HCT116 (cell line): ENCODE results near the gene DHRSX. TPM values are rescaled to one million over a fixed set of nuclear protein-coding genes. Genes with fewer than 3 reads are reported as not detected.

Experiments used
- ATAC-seq: fragments of 200-7000 bp; cut with Tn5 transposase; 2 replicates; pipeline ENCODE4 v1.9.1; 2020; ENCODE audit warnings: mild to moderate bottlenecking, moderate library complexity
- Bru-seq: library from RNA; stranded (reverse); fragments of 400-500 nt; gene quantifications from one replicate; lab custom pipeline; 2021; lab: Mats Ljungman, UMichigan
- BruChase-seq, 2 experiments: library from RNA; stranded (reverse); fragments of 400-500 nt; gene quantifications; one replicate each; lab custom pipeline; 2021; lab: Mats Ljungman, UMichigan
- BruUV-seq: library from RNA; stranded (reverse); fragments of 400-500 nt; replicated peaks from 2 replicates; lab custom pipeline; 2021; lab: Mats Ljungman, UMichigan
- CTCF ChIA-PET: fragments of 300-600 bp; sonication (Branson Sonifier 250); formaldehyde crosslinking; loops from one replicate; lab custom pipeline; 2021; ENCODE audit warnings: antibody characterized with exemption; lab: Charles Lee
- POLR2A ChIA-PET: fragments of 300-600, 350-600 bp; sonication (Branson Sonifier 250); formaldehyde crosslinking; loops from one replicate; lab custom pipeline; 2021; ENCODE audit warnings: antibody characterized with exemption; lab: Charles Lee
- RAD21 ChIA-PET, 2 experiments: fragments of 300-600 bp; sonication (Branson Sonifier 250); formaldehyde crosslinking; loops; one replicate each; lab custom pipeline; 2023; ENCODE audit warnings: low total read pairs in 2 of 2; ENCODE audit not compliant: uncharacterized antibody in 2 of 2, unreplicated experiment in 2 of 2, low non-redundant PET in 1 of 2; lab: Charles Lee
- DNase-seq: peaks from one replicate; pipeline ENCODE4 v3.0.0-alpha.2; 2010; ENCODE audit warnings: low read depth, low spot score
- H2AFZ ChIP-seq: fragments of 200-600 bp; shearing (Covaris generic), sonication (generic); 2 replicates; pipeline ENCODE4 v1.6.1; 2017; ENCODE audit warnings: low read depth, mixed run types, mixed read lengths, antibody characterized with exemption, low read length; ENCODE audit not compliant: poor library complexity, severe bottlenecking
- H3K27ac ChIP-seq: 2 replicates; pipeline ENCODE4 v1.5.1; 2012; ENCODE audit warnings: low read depth, low read length
- H3K27me3 ChIP-seq: fragments of 200-600 bp; sonication (generic); 2 replicates; pipeline ENCODE4 v1.6.1; 2016; ENCODE audit warnings: mixed run types, low read length, mixed read lengths; ENCODE audit not compliant: insufficient read depth
- H3K36me3 ChIP-seq, 2 experiments: fragments of 200-500 bp in 1 of 2; fragments of 200-600 bp in 1 of 2; sonication (Bioruptor generic) in 1 of 2; sonication (generic) in 1 of 2; 2 replicates each; pipeline versions ENCODE4 v1.5.1 to v1.6.1; 2014 to 2016; ENCODE audit warnings: low read length in 2 of 2, inconsistent platforms in 1 of 2, mixed read lengths in 1 of 2, mixed run types in 1 of 2; ENCODE audit not compliant: insufficient read depth in 2 of 2, control insufficient read depth in 1 of 2
- H3K4me1 ChIP-seq, 2 experiments: fragments of 200-600 bp in 1 of 2; sonication (generic) in 1 of 2; 2 replicates each; pipeline versions ENCODE4 v1.5.1 to v1.6.1; 2012 to 2017; ENCODE audit warnings: low read length in 2 of 2, inconsistent platforms in 1 of 2, mild to moderate bottlenecking in 1 of 2, mixed read lengths in 1 of 2, mixed run types in 1 of 2, moderate library complexity in 1 of 2; ENCODE audit not compliant: insufficient read depth in 2 of 2, control insufficient read depth in 1 of 2
- H3K4me2 ChIP-seq: fragments of 200-600 bp; sonication (generic); 2 replicates; pipeline ENCODE4 v1.6.1; 2017; ENCODE audit warnings: mixed run types, low read length, mixed read lengths
- H3K4me3 ChIP-seq, 2 experiments: fragments of 200-600 bp in 1 of 2; sonication (generic) in 1 of 2; replicated peaks in 1 of 2; 2 replicates each; pipeline ENCODE4 v1.5.1; 2011 to 2016; ENCODE audit warnings: low read length in 2 of 2, control low read depth in 1 of 2, low read depth in 1 of 2, mild to moderate bottlenecking in 1 of 2, mixed read lengths in 1 of 2, mixed run types in 1 of 2
- H3K79me2 ChIP-seq: fragments of 200-600 bp; sonication (generic); 2 replicates; pipeline ENCODE4 v1.6.1; 2017; ENCODE audit warnings: mild to moderate bottlenecking, mixed run types, low read length, moderate library complexity, mixed read lengths; ENCODE audit not compliant: insufficient read depth
- H3K9ac ChIP-seq: fragments of 200-600 bp; sonication (generic); 2 replicates; pipeline ENCODE4 v1.6.1; 2016; ENCODE audit warnings: low read length, mixed read lengths
- H3K9me2 ChIP-seq: fragments of 200-600 bp; sonication (generic), shearing (Covaris generic); 2 replicates; pipeline ENCODE4 v1.6.1; 2017; ENCODE audit warnings: mixed run types, mild to moderate bottlenecking, moderate library complexity; ENCODE audit not compliant: insufficient read depth
- H3K9me3 ChIP-seq, 2 experiments: fragments of 200-500 bp in 1 of 2; fragments of 200-600 bp in 1 of 2; sonication (Bioruptor generic) in 1 of 2; sonication (generic) in 1 of 2; 2 replicates each; pipeline ENCODE4 v1.6.1; 2014 to 2017; ENCODE audit warnings: low read length in 2 of 2, mixed read lengths in 2 of 2, inconsistent platforms in 1 of 2, low read depth in 1 of 2, mild to moderate bottlenecking in 1 of 2, mixed run types in 1 of 2, moderate library complexity in 1 of 2; ENCODE audit not compliant: control insufficient read depth in 1 of 2, insufficient read depth in 1 of 2
- H4K20me1 ChIP-seq: fragments of 200-600 bp; sonication (generic), shearing (Covaris generic); 2 replicates; pipeline ENCODE4 v1.6.1; 2017; ENCODE audit warnings: mixed run types, mild to moderate bottlenecking, moderate library complexity; ENCODE audit not compliant: insufficient read depth
- ATF3 ChIP-seq: IDR thresholded peaks from 2 replicates; pipeline ENCODE4 v1.6.1; 2012
- CEBPB ChIP-seq: IDR thresholded peaks from 2 replicates; pipeline ENCODE4 v1.6.1; 2012; ENCODE audit warnings: low read depth
- CTCF ChIP-seq, 3 experiments: fragments of 200-600 bp in 1 of 3; sonication (generic) in 1 of 3; IDR thresholded peaks in 2 of 3; conservative IDR thresholded peaks in 1 of 3; 2 replicates each; pipeline ENCODE4 v1.5.1; 2012 to 2017; ENCODE audit warnings: low read depth in 2 of 3, low read length in 2 of 3, antibody characterized with exemption in 1 of 3, borderline replicate concordance in 1 of 3, control low read depth in 1 of 3, mild to moderate bottlenecking in 1 of 3, mixed read lengths in 1 of 3, mixed run types in 1 of 3, moderate library complexity in 1 of 3; ENCODE audit not compliant: insufficient read depth in 1 of 3
- EGR1 ChIP-seq: IDR thresholded peaks from 2 replicates; pipeline ENCODE4 v1.6.1; 2012; ENCODE audit warnings: low read depth
- ELF1 ChIP-seq: IDR thresholded peaks from 2 replicates; pipeline ENCODE4 v1.6.1; 2012; ENCODE audit warnings: low read depth, borderline replicate concordance
- EZH2phosphoT487 ChIP-seq: fragments of 200-600 bp; IDR thresholded peaks from 2 replicates; pipeline ENCODE4 v1.6.1; 2018; ENCODE audit warnings: antibody characterized with exemption, borderline replicate concordance
- FOSL1 ChIP-seq: IDR thresholded peaks from 2 replicates; pipeline ENCODE4 v1.6.1; 2012; ENCODE audit warnings: low read depth
- JUND ChIP-seq: IDR thresholded peaks from 2 replicates; pipeline ENCODE4 v1.6.1; 2012
- POLR2A ChIP-seq: IDR thresholded peaks from 2 replicates; pipeline ENCODE4 v1.7.0; 2011; ENCODE audit warnings: borderline replicate concordance; ENCODE audit not compliant: insufficient read depth, insufficient read length; ENCODE audit errors: extremely low read depth
- POLR2AphosphoS5 ChIP-seq: IDR thresholded peaks from 2 replicates; pipeline ENCODE4 v1.6.1; 2011; ENCODE audit warnings: mild to moderate bottlenecking, low read depth, low read length, moderate library complexity
- RAD21 ChIP-seq: IDR thresholded peaks from 2 replicates; pipeline ENCODE4 v1.6.1; 2012; ENCODE audit warnings: low read depth, mild to moderate bottlenecking
- SIN3A ChIP-seq: IDR thresholded peaks from 2 replicates; pipeline ENCODE4 v1.6.1; 2012; ENCODE audit warnings: low read depth
- SRF ChIP-seq: IDR thresholded peaks from 2 replicates; pipeline ENCODE4 v1.6.1; 2012; ENCODE audit warnings: low read depth
- TCF7L2 ChIP-seq: IDR thresholded peaks from 2 replicates; pipeline ENCODE4 v1.7.0; 2011; ENCODE audit warnings: borderline replicate concordance, inconsistent platforms; ENCODE audit not compliant: insufficient read depth, insufficient read length; ENCODE audit errors: extremely low read depth
- YY1 ChIP-seq: IDR thresholded peaks from 2 replicates; pipeline ENCODE4 v1.6.1; 2011; ENCODE audit warnings: low read length, low read depth, moderate library complexity, mild to moderate bottlenecking; ENCODE audit not compliant: insufficient replicate concordance; ENCODE audit errors: extremely low read depth
- ZFX ChIP-seq: fragments of 450-650 bp; IDR thresholded peaks from 2 replicates; pipeline ENCODE4 v1.6.1; 2017
- intact Hi-C: fragments of 100-400 bp; cut with micrococcal nuclease; formaldehyde crosslinking; loops from 2 replicates; pipeline ENCODE4 v1.10.0; 2022
- long read RNA-seq: library from polyadenylated mRNA; unstranded; transcript quantifications from one replicate; pipeline ENCODE4 v2.0.0, GENCODE V29; 2021; ENCODE audit not compliant: unreplicated experiment
- polyA plus RNA-seq: library from polyadenylated mRNA; unstranded; fragments of >200 nt; gene quantifications from 2 replicates; pipeline ENCODE4 v1.2.1, GENCODE V29; 2012; ENCODE audit warnings: missing spikeins
- total RNA-seq: library from RNA; stranded (reverse); gene quantifications from one replicate; pipeline ENCODE4 v1.2.1, GENCODE V29; 2021; ENCODE audit not compliant: unreplicated experiment
- TF ChIP-seq, protein P1 (sequence below): IDR thresholded peaks from 2 replicates; pipeline ENCODE4 v1.6.1; 2012

The DHRSX gene
- total RNA-seq (11.9 TPM), Bru-seq, nascent RNA (percentile 51 among the genes with signal in this experiment), BruChase-seq, experiment 1, labeled RNA remaining after a 6-hour chase (percentile 46 among the genes with signal in this experiment), BruChase-seq, experiment 2, labeled RNA remaining after a 2-hour chase (percentile 49 among the genes with signal in this experiment)
- 14.0 and 15.9 TPM in 2 replicates for polyA plus RNA-seq
- long read RNA-seq, transcript DHRSX-201 (7 exons, 2,571 nt) = major isoform, 14 of 29 reads
- long read RNA-seq, partial matches to known transcripts = 3 of 29 reads
- long read RNA-seq, other reads (novel, unspliced or antisense) = 12 of 29 reads

DNA sequence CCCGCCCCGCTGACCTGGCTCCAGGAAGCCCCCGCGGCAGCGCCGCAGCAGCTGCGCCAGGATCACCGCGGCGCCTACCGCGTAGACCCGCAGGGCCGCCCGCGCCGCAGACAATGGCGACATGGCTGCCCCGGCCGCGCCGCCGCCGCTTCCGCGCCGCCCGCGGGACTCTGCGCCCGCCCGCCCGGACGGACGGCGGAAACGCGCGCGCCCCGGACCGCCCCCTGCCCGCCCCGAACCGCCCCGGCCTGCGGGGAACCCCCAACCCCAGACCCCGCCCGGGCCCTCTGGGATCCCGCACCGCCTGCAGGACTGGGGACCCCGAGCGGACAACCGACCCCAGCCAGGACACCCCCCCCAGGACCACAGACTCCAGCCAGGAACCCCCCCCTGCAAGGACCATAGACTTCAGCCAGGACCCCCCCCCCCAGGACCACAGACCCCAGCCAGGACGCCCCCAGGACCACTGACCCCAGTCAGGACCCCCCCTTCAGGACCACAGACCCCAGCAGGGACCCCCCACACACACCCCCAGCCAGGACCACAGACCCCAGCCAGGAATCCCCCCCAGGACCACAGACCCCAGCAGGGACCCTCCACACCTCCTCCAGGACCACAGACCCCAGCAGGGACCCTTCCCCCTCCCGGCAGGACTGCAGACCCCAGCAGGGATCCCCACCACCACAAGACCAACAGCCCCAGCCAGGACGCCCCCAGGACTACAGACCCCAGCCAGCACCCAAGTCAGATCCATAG lies at the start of gene DHRSX, which contains the start of gene ZBED1:
Gene DHRSX (minus strand): TSS at position 174 of the 756 bp plus-strand sequence. CDS start 51 bp downstream, at position 123.
Gene ZBED1 (minus strand): TSS at position 174 of the 756 bp plus-strand sequence. CDS start 10,257 bp downstream, outside the sequence.
- intact Hi-C loops = no loop called here
- peak within 1 kb of the TSS; percentile 76 for H3K9ac ChIP-seq
- H3K79me2 ChIP-seq = peaks cover 41% of the 10 kb centered on the region

DNA sequence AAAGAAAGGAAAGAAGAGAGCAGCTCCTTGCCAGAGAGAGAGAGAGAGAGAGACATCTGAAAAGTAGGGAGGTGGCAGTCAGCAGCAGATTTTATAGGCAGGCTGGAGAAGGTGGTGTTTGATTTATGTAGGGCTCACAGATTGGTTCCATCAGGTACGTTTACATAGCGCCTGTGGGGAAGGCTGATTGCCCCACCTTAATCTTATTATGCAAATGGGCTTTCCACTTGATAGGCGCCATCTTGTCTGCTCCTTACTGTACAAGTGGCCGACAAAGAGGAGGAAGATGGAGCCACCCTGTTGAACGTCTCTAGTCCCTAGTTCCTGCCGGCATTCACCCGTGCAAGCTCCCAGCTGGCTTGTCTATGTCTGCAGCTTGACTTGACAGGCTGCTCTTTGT lies 49.1 kb upstream of the DHRSX start:
- ATAC-seq = no peak
- Histone ChIP-seq H3K4me3 (no peak overlapping the region), H3K9ac (no peak overlapping the region), H3K4me2 (no peak overlapping the region), H3K27me3 (no peaks in the 10 kb centered on the region), H4K20me1 (no peaks in the 10 kb centered on the region), H3K4me1 (no peaks in the 10 kb centered on the region), H3K79me2 (no peaks in the 10 kb centered on the region), H3K9me2 (no peaks in the 10 kb centered on the region), H3K36me3 (no peaks in the 10 kb centered on the region), H2AFZ (no peak overlapping the region), H3K9me3 (no peaks in the 10 kb centered on the region), H3K27ac (no peak overlapping the region)
- ChIA-PET CTCF (no interaction called here), RAD21 (no interaction called here), POLR2A (no interaction called here)
- no peak for DNase-seq
- BruUV-seq = no TSS peak
- intact Hi-C loops = no loop called here
- TF ChIP-seq TCF7L2 (no peak), ELF1 (no peak), CTCF (IDR thresholded peaks at IDR 0.05 in 2 of 3, conservative IDR thresholded peaks at IDR 0.05 in 1 of 3; ENCODE audit: borderline replicate concordance in 1 of 3, insufficient read depth in 1 of 3, low read depth in 2 of 3, low read length in 2 of 3) (no peak), POLR2A (no peak), SIN3A (no peak), ATF3 (no peak), RAD21 (no peak), EGR1 (no peak), SRF (no peak), FOSL1 (no peak), ZFX (no peak), JUND (no peak), POLR2AphosphoS5 (no peak), EZH2phosphoT487 (no peak), CEBPB (no peak)
- TF ChIP-seq, protein P1, sequence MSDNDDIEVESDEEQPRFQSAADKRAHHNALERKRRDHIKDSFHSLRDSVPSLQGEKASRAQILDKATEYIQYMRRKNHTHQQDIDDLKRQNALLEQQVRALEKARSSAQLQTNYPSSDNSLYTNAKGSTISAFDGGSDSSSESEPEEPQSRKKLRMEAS = no peak

More for the DNA sequence above, at the start of gene DHRSX, which contains the start of gene ZBED1:
- peak; percentile 71 for ATAC-seq
- BruUV-seq = no TSS peak
- peak within 1 kb of the TSS; percentile 75 for H3K4me2 ChIP-seq
- no peaks in the 10 kb centered on the region for H4K20me1 ChIP-seq
- no peaks in the 10 kb centered on the region for H3K27me3 ChIP-seq
- no peaks in the 10 kb centered on the region for H3K9me2 ChIP-seq
- H3K9me3 ChIP-seq = no peaks in the 10 kb centered on the region
- no peak for TF ChIP-seq EZH2phosphoT487
- peak; percentile 49; the same call in 1 of the 2 replicates for TF ChIP-seq POLR2AphosphoS5
- peak; percentile 35 for TF ChIP-seq YY1
- TF ChIP-seq, all 23 proteins: peak for 2
- RAD21 ChIA-PET = no interaction called here
- CTCF ChIA-PET = no interaction called here
- DNase-seq = no peak
- Histone ChIP-seq H3K4me3 (peak within 1 kb of the TSS; percentile 61 to 72), H2AFZ (no peak within 1 kb of the TSS), H3K36me3 (no peaks in the 10 kb centered on the region; a peak in 1 of 4 replicates), H3K4me1 (peaks cover 3 to 6% of the 10 kb centered on the region in 2 experiments; a peak in 2 of 4 replicates), H3K27ac (peak within 1 kb of the TSS; percentile 72; the same call in 1 of the 2 replicates)
- POLR2A ChIA-PET = no interaction called here
